Right lobe of liver (tissue), 4 donors: Measurements from ENCODE around the gene IL34.

ENCODE experiments used
- CTCF ChIP-seq, 4 donors: fragments of 200-600 bp in 3 of 4; fragments of 450-650 bp in 1 of 4; IDR thresholded peaks; one replicate each; pipeline versions ENCODE4 v1.5.1 to v1.8.0; 2016 to 2022; ENCODE audit warnings: antibody characterized with exemption in 4 of 4, mild to moderate bottlenecking in 2 of 4
- POLR2A ChIP-seq: fragments of 450-650 bp; IDR thresholded peaks from one replicate; pipeline ENCODE4 v1.6.1; 2017; ENCODE audit warnings: antibody characterized with exemption, mild to moderate bottlenecking
- donor health status: DM: no; HTN: no; CAD: no.
- donor health status: DM: no; HTN: no; CAD: no.
- donor health status: DM: no; HTN: yes; CAD: no.

DNA sequence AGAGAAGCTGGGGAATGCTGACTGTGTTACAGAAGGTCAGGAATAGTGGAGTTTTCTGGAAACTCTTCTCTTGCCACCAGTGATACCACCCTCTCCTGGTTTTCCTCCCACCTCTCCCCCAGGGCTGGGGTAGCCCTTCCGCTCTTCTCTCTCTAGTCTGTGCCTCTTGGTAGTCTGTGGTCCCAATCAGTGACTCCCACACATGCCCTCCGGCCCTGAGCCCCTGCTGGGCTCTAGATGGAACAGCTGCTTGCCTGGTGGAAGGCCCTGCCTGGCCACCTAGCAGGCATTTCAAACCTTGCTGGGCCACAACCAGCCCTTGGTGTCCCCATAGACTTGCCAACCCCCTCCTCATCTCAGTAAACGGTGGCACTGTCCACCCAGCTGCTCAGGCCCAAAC is 54.7 kb downstream of the IL34 start:
- TF ChIP-seq CTCF (IDR thresholded peaks at IDR 0.05) (no peak), POLR2A (no peak)
